Ovary (tissue), 9 donors: ENCODE data around the gene NHS. TPM values are rescaled to one million over a fixed set of nuclear protein-coding genes. Genes with fewer than 3 reads are reported as not detected.

Source experiments
- DNase-seq, 5 donors: peaks; one replicate each; pipeline ENCODE4 v3.0.0-alpha.2; 2019 to 2020
- H3K27ac ChIP-seq, 2 donors: fragments of 200-600 bp; one replicate each; pipeline versions ENCODE4 v1.5.1 to v1.8.0; 2019 to 2022
- H3K27me3 ChIP-seq: fragments of 200-600 bp; one replicate; pipeline ENCODE4 v1.8.0; 2022
- H3K36me3 ChIP-seq: fragments of 200-600 bp; sonication (generic); one replicate; pipeline ENCODE4 v1.5.1; 2019
- H3K4me1 ChIP-seq: one replicate; pipeline ENCODE4 v1.8.1; 2013; ENCODE audit warnings: mild to moderate bottlenecking, moderate library complexity; ENCODE audit not compliant: insufficient read depth
- H3K4me3 ChIP-seq: fragments of 200-600 bp; sonication (generic); one replicate; pipeline ENCODE4 v1.5.1; 2017
- H3K9me3 ChIP-seq, 2 donors: fragments of 200-600 bp in 1 of 2; sonication (generic) in 1 of 2; one replicate each; pipeline versions ENCODE4 v1.5.1 to v1.8.1; 2013 to 2019; ENCODE audit warnings: mild to moderate bottlenecking in 1 of 2, moderate library complexity in 1 of 2
- EP300 ChIP-seq: sonication (generic); formaldehyde crosslinking; IDR thresholded peaks from one replicate; pipeline ENCODE4 v1.6.1; 2017; ENCODE audit warnings: antibody characterized with exemption
- POLR2A ChIP-seq: fragments of 450-650 bp; IDR thresholded peaks from one replicate; pipeline ENCODE4 v1.6.1; 2017; ENCODE audit warnings: antibody characterized with exemption, mild to moderate bottlenecking, moderate library complexity
- WGBS, 3 donors: extraction: QIAGEN DNeasy Blood & Tissue Kit in 1 of 3; methylation state at CpG; one replicate each; pipeline versions ENCODE4 v1.1.5 to v1.1.7; 2013 to 2017; 5-methylcytosine and 5-hydroxymethylcytosine counted together
- intact Hi-C, 4 donors: fragments of 100-400 bp; cut with DNase I; formaldehyde crosslinking; loops; one replicate each; pipeline versions ENCODE4 v1.11.0 to v1.15.1; 2022 to 2023
- polyA plus RNA-seq, 2 donors: library from polyadenylated mRNA; stranded (reverse); fragments of 200-250 nt in 1 of 2; fragments of 350-450 nt in 1 of 2; fragmentation: Illumina TruSeq in 1 of 2; extraction: RNeasy Lipid Tissue Mini Kit (QIAGEN cat#74804) in 1 of 2; gene quantifications; one replicate each; pipeline ENCODE4 v1.2.3, GENCODE V29; 2013 to 2014
- total RNA-seq, 7 donors: library from RNA; depleted of rRNA in 2 of 7; stranded (reverse); fragments of >200 nt in 2 of 7; fragmentation: NEBNext Ultra II Directional in 3 of 7; extraction: Animal tissue kit (Norgen Biotek cat#: 25700) in 3 of 7; gene quantifications; one replicate each; pipeline versions ENCODE4 v1.1.0 to v1.2.4, GENCODE V29; 2016 to 2023
- TF ChIP-seq, protein P1 (sequence below), 3 donors: fragments of 450-650 bp in 2 of 3; fragments of 200-600 bp in 1 of 3; IDR thresholded peaks; one replicate each; pipeline versions ENCODE4 v1.5.1 to v1.8.0; 2016 to 2022; ENCODE audit warnings: antibody characterized with exemption in 3 of 3, mild to moderate bottlenecking in 1 of 3
- donor health status: DM: no; HTN: no; CAD: no; lungs with moderate emphysema.
- donor health status: DM: no; HTN: no; CAD: no.
- donor health status: Bipolar disorder and iron deficiency.
- donor health status: DM: yes; HTN: yes; CAD: no.
- donor health status: DM: no; HTN: no; CAD: no.
- donor health status: DM: yes; HTN: yes; CAD: no.

NHS gene
- total and polyA plus RNA-seq, 9 donors, result 2.3 to 9.5 (median 6.7) TPM

GRCh38 chrX:17552044-17552650 is 177.1 kb downstream of the NHS start:
- H3K27me3 ChIP-seq, result no peaks in the 10 kb centered on the region
- WGBS, 3 donors, result 75 to 83% (median 78%) methylated on average over 5 of the region's 5 CpGs
- no peaks in the 10 kb centered on the region for H3K9me3 ChIP-seq
- no peak for TF ChIP-seq EP300
- TF ChIP-seq, protein P1, sequence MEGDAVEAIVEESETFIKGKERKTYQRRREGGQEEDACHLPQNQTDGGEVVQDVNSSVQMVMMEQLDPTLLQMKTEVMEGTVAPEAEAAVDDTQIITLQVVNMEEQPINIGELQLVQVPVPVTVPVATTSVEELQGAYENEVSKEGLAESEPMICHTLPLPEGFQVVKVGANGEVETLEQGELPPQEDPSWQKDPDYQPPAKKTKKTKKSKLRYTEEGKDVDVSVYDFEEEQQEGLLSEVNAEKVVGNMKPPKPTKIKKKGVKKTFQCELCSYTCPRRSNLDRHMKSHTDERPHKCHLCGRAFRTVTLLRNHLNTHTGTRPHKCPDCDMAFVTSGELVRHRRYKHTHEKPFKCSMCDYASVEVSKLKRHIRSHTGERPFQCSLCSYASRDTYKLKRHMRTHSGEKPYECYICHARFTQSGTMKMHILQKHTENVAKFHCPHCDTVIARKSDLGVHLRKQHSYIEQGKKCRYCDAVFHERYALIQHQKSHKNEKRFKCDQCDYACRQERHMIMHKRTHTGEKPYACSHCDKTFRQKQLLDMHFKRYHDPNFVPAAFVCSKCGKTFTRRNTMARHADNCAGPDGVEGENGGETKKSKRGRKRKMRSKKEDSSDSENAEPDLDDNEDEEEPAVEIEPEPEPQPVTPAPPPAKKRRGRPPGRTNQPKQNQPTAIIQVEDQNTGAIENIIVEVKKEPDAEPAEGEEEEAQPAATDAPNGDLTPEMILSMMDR (IDR thresholded peaks at IDR 0.05), result no peak
- no peak for TF ChIP-seq POLR2A
- no peak for DNase-seq
- no peak overlapping the region for H3K4me3 ChIP-seq
- H3K4me1 ChIP-seq, result peaks cover 2% of the 10 kb centered on the region
- no peaks in the 10 kb centered on the region for H3K36me3 ChIP-seq
- H3K27ac ChIP-seq, result no peak overlapping the region
- intact Hi-C loops, result no loop called here

DNA sequence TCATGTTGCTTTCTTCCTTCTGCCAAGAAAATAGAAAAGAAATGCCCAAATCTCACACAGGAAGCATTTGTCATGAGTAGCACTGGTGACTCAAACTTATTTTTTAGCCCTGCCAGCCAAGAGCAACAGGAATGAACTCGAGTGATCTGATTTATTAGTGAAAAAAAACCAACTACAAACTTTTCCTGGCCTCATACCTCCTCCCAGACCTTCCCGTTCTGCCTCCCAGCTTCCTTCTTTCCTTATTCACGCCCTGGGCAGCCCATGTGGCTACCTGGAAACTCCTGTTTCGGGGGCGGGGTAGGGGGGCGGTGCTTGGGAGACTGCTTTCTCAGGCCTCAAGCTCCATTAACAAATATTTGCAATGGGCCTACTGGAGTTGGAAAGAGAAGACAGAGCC is 178.5 kb downstream of the NHS start:
- DNase-seq, result no peak
- 55 to 66% (median 56%) methylated on average over 6 of the region's 6 CpGs for WGBS, 3 donors

GRCh38 chrX:17553961-17554482 is 179.0 kb downstream of the NHS start:
- TF ChIP-seq POLR2A, result no peak
- TF ChIP-seq, protein P1 (IDR thresholded peaks at IDR 0.05), result no peak
- no peak for TF ChIP-seq EP300
- H3K4me3 ChIP-seq, result no peak overlapping the region
- 64 to 72% (median 71%) methylated on average over 6 of the region's 6 CpGs for WGBS, 3 donors
- no peaks in the 10 kb centered on the region for H3K27me3 ChIP-seq
- no peak overlapping the region for H3K27ac ChIP-seq
- H3K36me3 ChIP-seq, result no peaks in the 10 kb centered on the region
- intact Hi-C loops, result no loop called here
- DNase-seq, result no peak
- H3K9me3 ChIP-seq, result no peaks in the 10 kb centered on the region
- no peaks in the 10 kb centered on the region for H3K4me1 ChIP-seq

More for the DNA sequence above, 178.5 kb downstream of the NHS start:
- no peaks in the 10 kb centered on the region for H3K36me3 ChIP-seq
- intact Hi-C loops, result no loop called here
- no peaks in the 10 kb centered on the region for H3K9me3 ChIP-seq
- no peaks in the 10 kb centered on the region for H3K27me3 ChIP-seq
- H3K4me1 ChIP-seq, result no peaks in the 10 kb centered on the region
- no peak overlapping the region for H3K4me3 ChIP-seq
- H3K27ac ChIP-seq, result no peak overlapping the region
- TF ChIP-seq, protein P1 (IDR thresholded peaks at IDR 0.05), result no peak
- TF ChIP-seq EP300 (no peak), POLR2A (no peak)

DNA sequence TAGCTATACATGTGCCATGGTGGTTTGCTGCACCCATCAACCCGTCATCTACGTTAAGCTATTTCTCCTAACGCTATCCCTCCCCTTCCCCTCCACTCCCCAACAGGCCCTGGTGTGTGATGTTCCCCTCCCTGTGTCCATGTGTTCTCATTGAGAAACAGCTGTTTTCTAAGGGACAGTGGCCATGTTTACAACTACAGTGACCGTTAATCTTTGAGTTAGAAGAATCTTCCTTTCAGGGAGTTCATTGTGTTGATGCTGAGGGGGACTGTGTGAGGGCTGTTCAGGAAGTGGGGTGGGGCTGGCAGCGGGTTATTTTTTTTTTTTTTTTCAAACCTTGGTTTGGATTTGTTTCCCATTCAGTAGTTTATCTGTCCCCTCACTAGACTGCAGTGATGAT is 179.9 kb downstream of the NHS start:
- Histone ChIP-seq H3K4me1 (no peaks in the 10 kb centered on the region), H3K36me3 (no peaks in the 10 kb centered on the region), H3K4me3 (no peak overlapping the region), H3K27ac (no peak overlapping the region), H3K9me3 (no peaks in the 10 kb centered on the region), H3K27me3 (no peaks in the 10 kb centered on the region)
- intact Hi-C loops, result no loop called here
- 55 to 65% (median 62%) methylated on average over 5 of the region's 5 CpGs for WGBS, 3 donors
- DNase-seq, result no peak
- TF ChIP-seq EP300, result no peak
- TF ChIP-seq, protein P1 (IDR thresholded peaks at IDR 0.05), result no peak
- TF ChIP-seq POLR2A, result no peak
